Thyroid gland (tissue), 4 donors: ENCODE measurements around the gene DSEL.

Source experiments
- POLR2A ChIP-seq, 2 donors: fragments of 450-650 bp; IDR thresholded peaks; one replicate each; pipeline ENCODE4 v1.6.1; 2017; ENCODE audit warnings: antibody characterized with exemption in 2 of 2, mild to moderate bottlenecking in 2 of 2, moderate library complexity in 1 of 2
- TF ChIP-seq, protein P1 (sequence below), 6 experiments: fragments of 200-600 bp in 3 of 6; fragments of 450-650 bp in 3 of 6; sonication (generic) in 3 of 6; IDR thresholded peaks; one replicate each; pipeline ENCODE4 v1.5.1; 2016 to 2019; ENCODE audit warnings: antibody characterized with exemption in 6 of 6, mild to moderate bottlenecking in 2 of 6, inconsistent platforms in 1 of 6, moderate library complexity in 1 of 6

DNA sequence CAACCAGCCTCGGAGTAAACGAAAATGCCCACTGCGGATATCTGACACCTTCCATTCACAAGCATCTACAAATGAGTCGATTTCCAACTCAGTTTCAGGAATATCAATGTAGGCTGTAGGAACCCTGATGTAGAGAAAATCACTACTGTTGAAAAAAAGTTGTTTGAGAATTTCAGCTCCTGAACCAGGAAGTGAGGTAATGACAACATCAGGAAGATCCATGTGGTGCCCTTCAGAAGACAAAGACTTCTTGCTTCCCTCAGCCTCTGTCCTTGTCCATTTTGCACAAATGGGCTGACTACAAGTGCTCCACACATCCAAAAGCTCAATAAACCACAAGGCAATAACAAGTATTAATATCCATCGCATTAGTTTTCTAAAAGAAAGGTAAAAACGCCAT lies 4.7 kb downstream of the DSEL start:
- TF ChIP-seq POLR2A (IDR thresholded peaks at IDR 0.05): no peak
- TF ChIP-seq, protein P1, sequence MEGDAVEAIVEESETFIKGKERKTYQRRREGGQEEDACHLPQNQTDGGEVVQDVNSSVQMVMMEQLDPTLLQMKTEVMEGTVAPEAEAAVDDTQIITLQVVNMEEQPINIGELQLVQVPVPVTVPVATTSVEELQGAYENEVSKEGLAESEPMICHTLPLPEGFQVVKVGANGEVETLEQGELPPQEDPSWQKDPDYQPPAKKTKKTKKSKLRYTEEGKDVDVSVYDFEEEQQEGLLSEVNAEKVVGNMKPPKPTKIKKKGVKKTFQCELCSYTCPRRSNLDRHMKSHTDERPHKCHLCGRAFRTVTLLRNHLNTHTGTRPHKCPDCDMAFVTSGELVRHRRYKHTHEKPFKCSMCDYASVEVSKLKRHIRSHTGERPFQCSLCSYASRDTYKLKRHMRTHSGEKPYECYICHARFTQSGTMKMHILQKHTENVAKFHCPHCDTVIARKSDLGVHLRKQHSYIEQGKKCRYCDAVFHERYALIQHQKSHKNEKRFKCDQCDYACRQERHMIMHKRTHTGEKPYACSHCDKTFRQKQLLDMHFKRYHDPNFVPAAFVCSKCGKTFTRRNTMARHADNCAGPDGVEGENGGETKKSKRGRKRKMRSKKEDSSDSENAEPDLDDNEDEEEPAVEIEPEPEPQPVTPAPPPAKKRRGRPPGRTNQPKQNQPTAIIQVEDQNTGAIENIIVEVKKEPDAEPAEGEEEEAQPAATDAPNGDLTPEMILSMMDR (IDR thresholded peaks at IDR 0.05): no peak
